K562 (cell line): ENCODE results near the gene CREB3L1. TPM values are rescaled to one million over a fixed set of nuclear protein-coding genes. Genes with fewer than 3 reads are reported as not detected.

ENCODE experiments used
- CBX1 ChIP-seq: sonication (generic); IDR thresholded peaks from 2 replicates; pipeline ENCODE4 v1.6.1; 2016; ENCODE audit warnings: antibody characterized with exemption, low read depth, mild to moderate bottlenecking
- CEBPG ChIP-seq, 3 experiments: fragments of 200-800 bp in 1 of 3; sonication (Bioruptor generic) in 1 of 3; sonication (generic) in 1 of 3; formaldehyde crosslinking in 1 of 3; IDR thresholded peaks in 2 of 3; conservative IDR thresholded peaks in 1 of 3; 2 replicates each; pipeline versions ENCODE4 v1.6.1 to v1.8.0; 2016 to 2022; ENCODE audit warnings: missing compliant biosample characterization in 2 of 3, missing genetic modification characterization in 2 of 3, mild to moderate bottlenecking in 1 of 3, missing genetic modification reagents in 1 of 3
- CHD2 ChIP-seq: IDR thresholded peaks from 2 replicates; pipeline ENCODE4 v1.6.1; 2011; ENCODE audit warnings: low read depth, low read length
- E2F6 ChIP-seq, 2 experiments: IDR thresholded peaks; 2 replicates each; pipeline ENCODE4 v1.6.1; 2011; ENCODE audit warnings: borderline replicate concordance in 1 of 2, control low read depth in 1 of 2, low read depth in 1 of 2, low read length in 1 of 2, mild to moderate bottlenecking in 1 of 2, mixed read lengths in 1 of 2, moderate library complexity in 1 of 2; ENCODE audit not compliant: insufficient read depth in 1 of 2, insufficient read length in 1 of 2, poor library complexity in 1 of 2, severe bottlenecking in 1 of 2; ENCODE audit errors: extremely low read depth in 1 of 2
- FIP1L1 ChIP-seq: fragments of 200-400 bp; formaldehyde crosslinking; IDR thresholded peaks from 2 replicates; pipeline ENCODE4 v1.6.1; 2018; ENCODE audit warnings: mild to moderate bottlenecking, low read depth, low read length; ENCODE audit not compliant: poor library complexity, severe bottlenecking
- FOXA1 ChIP-seq: fragments of 450-650 bp; IDR thresholded peaks from 2 replicates; pipeline ENCODE4 v1.6.1; 2016; ENCODE audit warnings: mild to moderate bottlenecking, borderline replicate concordance
- FOXJ2 ChIP-seq: fragments of 200-800 bp; sonication (Bioruptor generic); IDR thresholded peaks from 2 replicates; pipeline ENCODE4 v1.6.1; 2016; ENCODE audit warnings: missing genetic modification characterization, missing compliant biosample characterization
- FOXM1 ChIP-seq, 2 experiments: fragments of 450-650 bp in 1 of 2; sonication (generic) in 1 of 2; formaldehyde crosslinking in 1 of 2; IDR thresholded peaks; 2 replicates each; pipeline versions ENCODE4 v1.6.1 to v1.9.0; 2017 to 2022; ENCODE audit warnings: low read depth in 2 of 2, mild to moderate bottlenecking in 2 of 2, missing genetic modification reagents in 1 of 2, moderate library complexity in 1 of 2
- JUN ChIP-seq, 2 experiments: sonication (generic) in 1 of 2; formaldehyde crosslinking in 1 of 2; IDR thresholded peaks; 2 replicates each; pipeline versions ENCODE4 v1.6.1 to v1.8.0; 2012 to 2022; ENCODE audit warnings: borderline replicate concordance in 2 of 2, mild to moderate bottlenecking in 2 of 2, improper control_type of control experiment in 1 of 2, low read depth in 1 of 2, low read length in 1 of 2, missing genetic modification reagents in 1 of 2
- KDM2B ChIP-seq: fragments of 250-450 bp; sonication (Bioruptor Pico); IDR thresholded peaks from 2 replicates; pipeline ENCODE4 v1.8.0; 2021; ENCODE audit warnings: mild to moderate bottlenecking, moderate library complexity
- MBD2 ChIP-seq: sonication (generic); IDR thresholded peaks from 2 replicates; pipeline ENCODE4 v1.6.1; 2016; ENCODE audit warnings: low read depth, borderline replicate concordance
- MCM7 ChIP-seq, 2 experiments: fragments of 450-650 bp; IDR thresholded peaks; 2 replicates each; pipeline ENCODE4 v1.6.1; 2016 to 2018
- NR3C1 ChIP-seq: sonication (generic); formaldehyde crosslinking; IDR thresholded peaks from 2 replicates; pipeline ENCODE4 v1.8.1; 2022; ENCODE audit warnings: missing genetic modification reagents
- RBM14 ChIP-seq: fragments of 200-400 bp; formaldehyde crosslinking; IDR thresholded peaks from 2 replicates; pipeline ENCODE4 v1.6.1; 2018; ENCODE audit warnings: low read depth, mild to moderate bottlenecking, low read length, moderate library complexity, borderline replicate concordance; ENCODE audit not compliant: insufficient read depth
- RBM15 ChIP-seq: fragments of 200-400 bp; formaldehyde crosslinking; IDR thresholded peaks from 2 replicates; pipeline ENCODE4 v1.6.1; 2018; ENCODE audit warnings: mild to moderate bottlenecking, low read length, moderate library complexity; ENCODE audit not compliant: insufficient read depth
- SMARCB1 ChIP-seq: IDR thresholded peaks from 2 replicates; pipeline ENCODE4 v1.6.1; 2011; ENCODE audit warnings: improper control_type of control experiment, low read depth; ENCODE audit not compliant: insufficient read length
- SMC3 ChIP-seq: conservative IDR thresholded peaks from 2 replicates; pipeline ENCODE4 v1.6.1; 2011; ENCODE audit warnings: low read depth, low read length, improper control_type of control experiment; ENCODE audit not compliant: insufficient read depth
- STAT5A ChIP-seq: IDR thresholded peaks from 2 replicates; pipeline ENCODE4 v1.6.1; 2012; ENCODE audit warnings: low read length, inconsistent platforms, borderline replicate concordance
- ZFPM2 ChIP-seq: fragments of 250-450 bp; sonication (Bioruptor Pico); IDR thresholded peaks from 2 replicates; pipeline ENCODE4 v1.5.1; 2022; ENCODE audit warnings: mild to moderate bottlenecking
- polyA plus RNA-seq, 8 experiments: library from polyadenylated mRNA; depleted of rRNA in 4 of 8; stranded (reverse) in 5 of 8; unstranded in 3 of 8; fragments of >200 nt; fragmentation: Nextera tagmentation in 2 of 8; fragmentation: Illumina TruSeq in 1 of 8; extraction: Ambion mirVana in 2 of 8; extraction: Trizol in 1 of 8; gene quantifications; 2 replicates each; pipeline versions ENCODE4 v1.2.1 to v1.2.3, GENCODE V29; 2011 to 2014; ENCODE audit warnings: inconsistent platforms in 1 of 8, missing spikeins in 1 of 8
- total RNA-seq, 7 experiments: library from RNA; depleted of rRNA in 6 of 7; stranded (reverse); fragments of >200 nt in 6 of 7; fragmentation: Illumina TruSeq in 2 of 7; extraction: Trizol in 2 of 7; gene quantifications; 2 replicates each; pipeline versions ENCODE4 v1.2.1 to v1.2.3, GENCODE V29; 2011 to 2021; ENCODE audit warnings: low replicate concordance in 1 of 7
- TF ChIP-seq, protein P1 (sequence below): fragments of 250-450 bp; sonication (Bioruptor Pico); IDR thresholded peaks from 2 replicates; pipeline ENCODE4 v1.8.0; 2021; ENCODE audit warnings: moderate library complexity, mild to moderate bottlenecking, inconsistent platforms
- TF ChIP-seq, protein P2 (sequence below): fragments of 450-650 bp; formaldehyde crosslinking; IDR thresholded peaks from 2 replicates; pipeline ENCODE4 v1.4.0; 2020; ENCODE audit warnings: mild to moderate bottlenecking, moderate library complexity

Gene CREB3L1
- total and polyA plus RNA-seq, 9 of the 15 experiments (the other 6 are each of a cell fraction or from before 2014, with no cell fraction given) = 1.2 to 27.6 (median 3.7) TPM

DNA sequence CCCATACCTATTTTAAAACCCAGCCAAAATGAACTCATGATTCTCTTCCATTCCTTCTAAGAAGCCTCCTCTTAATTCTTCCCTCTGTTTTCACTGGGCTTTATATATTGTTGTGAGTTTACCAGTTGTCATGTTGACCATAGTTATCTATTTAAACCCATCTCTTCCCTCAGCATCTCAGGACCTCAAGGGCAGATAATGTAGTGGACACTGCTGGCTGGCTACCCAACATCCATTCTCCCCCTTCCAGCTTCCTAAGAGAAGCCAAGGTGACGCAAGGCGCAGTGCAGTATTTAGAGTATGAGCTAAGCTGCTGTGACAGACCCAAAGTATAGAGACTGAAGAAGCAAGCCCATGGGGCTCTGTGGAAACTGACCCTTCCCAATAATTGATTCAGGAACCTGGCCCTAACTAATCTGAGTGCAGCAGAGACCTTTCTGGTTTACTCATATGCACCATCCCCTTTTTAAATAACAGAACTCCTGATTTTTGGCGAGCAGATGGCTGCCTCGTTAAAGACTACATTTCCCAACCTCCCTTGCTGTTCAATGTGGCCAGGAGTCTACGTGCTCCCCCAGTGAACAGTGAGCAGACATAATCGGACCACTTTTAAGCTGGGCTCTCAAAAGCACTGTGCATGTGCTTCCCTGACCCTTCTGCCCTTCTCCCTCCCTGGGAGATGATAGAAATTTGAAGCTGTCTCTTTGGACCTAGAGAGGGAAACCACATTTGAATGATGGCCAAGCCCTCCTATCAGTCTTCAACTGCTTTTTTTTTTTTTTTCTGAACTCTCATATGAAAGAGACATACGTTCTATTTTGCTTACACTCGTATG is 28.1 kb upstream of the CREB3L1 start (continued):
- TF ChIP-seq JUN (IDR thresholded peaks at IDR 0.05; ENCODE audit: borderline replicate concordance, low read depth, low read length) (no peak; the same call in 1 of the 2 replicates), JUN (CRISPR knock-in tag; IDR thresholded peaks at IDR 0.05; ENCODE audit: borderline replicate concordance) (no peak), MBD2 (peak; percentile 44; the same call in 1 of the 2 replicates), SMC3 (no peak), MCM7 (IDR thresholded peaks at IDR 0.05) (no peak), SMARCB1 (no peak), NR3C1 (CRISPR knock-in tag) (no peak), ZFPM2 (CRISPR knock-in tag) (no peak), RBM14 (no peak), CHD2 (no peak), FIP1L1 (no peak), CEBPG (CRISPR knock-in tag; IDR thresholded peaks at IDR 0.05) (no peak), CEBPG (tag; conservative IDR thresholded peaks at IDR 0.05 in 1 of 2, IDR thresholded peaks at IDR 0.05 in 1 of 2) (peak; percentile 40 to 45; a peak in 3 of 4 replicates), KDM2B (no peak), FOXJ2 (tag) (peak; percentile 91), FOXA1 (no peak), STAT5A (no peak), FOXM1 (IDR thresholded peaks at IDR 0.05; ENCODE audit: low read depth) (no peak), FOXM1 (CRISPR knock-in tag; IDR thresholded peaks at IDR 0.05; ENCODE audit: low read depth) (no peak), CBX1 (no peak), E2F6 (IDR thresholded peaks at IDR 0.05; ENCODE audit: borderline replicate concordance in 1 of 2, extremely low read depth in 1 of 2, insufficient read depth in 1 of 2, insufficient read length in 1 of 2, low read depth in 1 of 2, low read length in 1 of 2, poor library complexity in 1 of 2, severe bottlenecking in 1 of 2) (peak; percentile 55 to 90), RBM15 (no peak)
- TF ChIP-seq, protein P1, sequence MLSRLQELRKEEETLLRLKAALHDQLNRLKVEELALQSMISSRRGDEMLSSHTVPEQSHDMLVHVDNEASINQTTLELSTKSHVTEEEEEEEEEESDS (CRISPR knock-in tag) = no peak
- TF ChIP-seq, protein P2, sequence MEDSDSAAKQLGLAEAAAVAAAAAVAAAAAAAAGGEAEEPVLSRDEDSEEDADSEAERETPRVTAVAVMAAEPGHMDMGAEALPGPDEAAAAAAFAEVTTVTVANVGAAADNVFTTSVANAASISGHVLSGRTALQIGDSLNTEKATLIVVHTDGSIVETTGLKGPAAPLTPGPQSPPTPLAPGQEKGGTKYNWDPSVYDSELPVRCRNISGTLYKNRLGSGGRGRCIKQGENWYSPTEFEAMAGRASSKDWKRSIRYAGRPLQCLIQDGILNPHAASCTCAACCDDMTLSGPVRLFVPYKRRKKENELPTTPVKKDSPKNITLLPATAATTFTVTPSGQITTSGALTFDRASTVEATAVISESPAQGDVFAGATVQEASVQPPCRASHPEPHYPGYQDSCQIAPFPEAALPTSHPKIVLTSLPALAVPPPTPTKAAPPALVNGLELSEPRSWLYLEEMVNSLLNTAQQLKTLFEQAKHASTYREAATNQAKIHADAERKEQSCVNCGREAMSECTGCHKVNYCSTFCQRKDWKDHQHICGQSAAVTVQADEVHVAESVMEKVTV (CRISPR knock-in tag) = no peak
